EH (cell line): ENCODE results near the gene MEAF6.

Source experiments
- DNase-seq: peaks from one replicate; pipeline ENCODE4 v3.0.0-alpha.2; 2015; ENCODE audit warnings: low read depth

The MEAF6 gene

GRCh38 chr1:37473431-37474045 is 41.0 kb downstream of the MEAF6 start:
- DNase-seq, result peak; percentile 36

GRCh38 chr1:37472994-37473393 is 41.6 kb downstream of the MEAF6 start:
- no peak for DNase-seq

GRCh38 chr1:37472281-37472680 is 42.3 kb downstream of the MEAF6 start:
- DNase-seq, result no peak

GRCh38 chr1:37471345-37472231 is 43.0 kb downstream of the MEAF6 start:
- DNase-seq, result peak; percentile 92

GRCh38 chr1:37469386-37469785 is 45.2 kb downstream of the MEAF6 start:
- DNase-seq, result no peak

- DNase-seq, result no peak
Measured at GRCh38 chr1:37468037-37468436, 46.5 kb downstream of the MEAF6 start.

- no peak for DNase-seq
Measured at GRCh38 chr1:37465593-37466517, 48.7 kb downstream of the MEAF6 start.

GRCh38 chr1:37464443-37464842 is 50.1 kb downstream of the MEAF6 start:
- DNase-seq, result no peak

GRCh38 chr1:37461698-37462436 is 52.7 kb downstream of the MEAF6 start:
- no peak for DNase-seq

GRCh38 chr1:37458551-37458950 is 56.0 kb downstream of the MEAF6 start:
- no peak for DNase-seq

GRCh38 chr1:37456614-37457013 is 58.0 kb downstream of the MEAF6 start:
- DNase-seq, result no peak

- no peak for DNase-seq
Measured at GRCh38 chr1:37455516-37455915, 59.0 kb downstream of the MEAF6 start.

GRCh38 chr1:37453647-37454046 is 60.9 kb downstream of the MEAF6 start:
- DNase-seq, result no peak

GRCh38 chr1:37452416-37452815 is 62.1 kb downstream of the MEAF6 start:
- DNase-seq, result no peak

GRCh38 chr1:37449936-37450335 is 64.6 kb downstream of the MEAF6 start:
- DNase-seq, result peak; percentile 29

GRCh38 chr1:37448691-37449417 is 65.7 kb downstream of the MEAF6 start:
- peak; percentile 43 for DNase-seq

- DNase-seq, result no peak
Measured at GRCh38 chr1:37448185-37448584, 66.4 kb downstream of the MEAF6 start.

GRCh38 chr1:37446874-37447273 is 67.7 kb downstream of the MEAF6 start:
- DNase-seq, result no peak

- no peak for DNase-seq
Measured at GRCh38 chr1:37442644-37443043, 71.9 kb downstream of the MEAF6 start.
